AG20443 (cell line): Measurements from ENCODE around the gene ZNF398.
A peak's percentile ranks its signal among the peaks of the same experiment; 100 is the strongest.
"Not testable (repeated sequence)": the region's sequence is repeated elsewhere in the genome, so short reads cannot be mapped to it uniquely, and the experiment has no call there.

ENCODE experiments used
- DNase-seq: peaks from one replicate; pipeline ENCODE4 v3.0.0; 2012; ENCODE audit warnings: low spot score, mixed read lengths

ZNF398 gene

GRCh38 chr7:149147072-149147751 is at the start of gene ZNF398:
Gene ZNF398, plus strand, starts transcription at chr7:149147453. Its CDS starts 290 bp downstream, at chr7:149147743.
- peak; percentile 98 for DNase-seq

- DNase-seq, result no peak
Observed at GRCh38 chr7:149099058-149099457, 48.2 kb upstream of the ZNF398 start.

GRCh38 chr7:149100821-149101220 is 46.4 kb upstream of the ZNF398 start:
- DNase-seq, result no peak

GRCh38 chr7:149102666-149103065 is 44.6 kb upstream of the ZNF398 start:
- no peak for DNase-seq

- DNase-seq, result no peak
Observed at GRCh38 chr7:149103424-149103823, 43.8 kb upstream of the ZNF398 start.

GRCh38 chr7:149104214-149104613 is 43.0 kb upstream of the ZNF398 start:
- DNase-seq, result no peak

GRCh38 chr7:149104749-149105148 is 42.5 kb upstream of the ZNF398 start:
- DNase-seq, result no peak

GRCh38 chr7:149109969-149110368 is 37.3 kb upstream of the ZNF398 start:
- DNase-seq, result no peak

GRCh38 chr7:149125189-149125862 is 21.9 kb upstream of the ZNF398 start:
- no peak for DNase-seq

GRCh38 chr7:149125863-149126661 is 21.2 kb upstream of the ZNF398 start, which contains the start of gene ZNF425:
Gene ZNF425, minus strand, starts transcription at chr7:149126324. Its CDS starts 111 bp downstream, at chr7:149126213.
- DNase-seq, result peak; percentile 98

GRCh38 chr7:149126662-149127266 is 20.5 kb upstream of the ZNF398 start:
- peak; percentile 62 for DNase-seq

- DNase-seq, result no peak
Observed at GRCh38 chr7:149130572-149131198, 16.6 kb upstream of the ZNF398 start.

GRCh38 chr7:149133028-149133710 is 14.1 kb upstream of the ZNF398 start:
- DNase-seq, result no peak

GRCh38 chr7:149136118-149136517 is 11.1 kb upstream of the ZNF398 start:
- DNase-seq, result no peak

GRCh38 chr7:149140831-149141230 is 6.4 kb upstream of the ZNF398 start:
- no peak for DNase-seq

GRCh38 chr7:149141893-149142292 is 5.4 kb upstream of the ZNF398 start:
- DNase-seq, result no peak

GRCh38 chr7:149144436-149144922 is 2.8 kb upstream of the ZNF398 start:
- DNase-seq, result not testable (repeated sequence)

- DNase-seq, result no peak
Observed at GRCh38 chr7:149145031-149145845, 2.0 kb upstream of the ZNF398 start.

- peak; percentile 86 for DNase-seq
Observed at GRCh38 chr7:149147752-149148653, 750 bp downstream of the ZNF398 start.
